ENCODE measurements around the gene VEZF1. TPM values are rescaled to one million over a fixed set of nuclear protein-coding genes. Genes with fewer than 3 reads are reported as not detected.

VEZF1 gene
- total RNA-seq, 2 donors from 2014 or later, result 50.3 to 59.3 TPM

DNA sequence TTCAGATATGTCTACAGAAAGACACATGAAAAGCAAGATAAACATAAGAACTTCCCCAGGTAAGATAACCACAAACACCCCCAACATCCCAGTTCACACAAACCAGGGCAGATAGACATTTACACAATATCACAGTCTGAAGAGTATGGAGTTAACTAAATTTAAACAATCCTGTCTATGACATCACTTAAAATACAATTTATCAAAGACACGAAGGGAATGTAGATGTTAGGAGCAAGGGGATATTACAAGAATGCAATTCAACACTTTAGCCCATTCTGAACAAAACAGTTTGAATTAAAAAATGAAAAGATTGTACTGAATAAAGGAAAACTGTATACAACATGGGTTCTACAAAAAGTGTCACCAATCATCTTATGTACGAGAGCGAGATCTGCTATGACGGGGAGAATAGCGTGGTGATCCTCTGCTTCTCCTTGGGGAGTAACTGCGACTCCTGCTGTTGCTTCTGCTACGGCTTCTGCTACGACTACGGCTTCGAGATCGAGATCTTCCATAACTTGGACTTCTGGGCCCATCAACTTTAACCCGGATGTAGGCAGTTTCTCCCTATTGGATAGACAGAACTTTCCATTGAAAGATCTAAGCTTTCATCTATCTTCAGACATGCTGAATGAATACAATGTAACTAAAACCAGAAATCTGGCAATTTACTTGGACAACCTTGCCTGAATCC, 17.1 kb upstream of the VEZF1 start:
- Histone ChIP-seq H3K27ac (ENCODE audit: low read depth, low read length) (no peak overlapping the region), H3K9me3 (ENCODE audit: control insufficient read depth, low read length) (no peaks in the 10 kb centered on the region), H3K9ac (ENCODE audit: extremely low read depth, low read length, poor library complexity, severe bottlenecking) (peak overlapping the region; percentile 98), H3K4me1 (ENCODE audit: control insufficient read depth, insufficient read depth, low read length) (peaks cover 13% of the 10 kb centered on the region), H3K36me3 (ENCODE audit: control insufficient read depth, insufficient read depth, low read length) (peaks cover 58% of the 10 kb centered on the region), H3K4me3 (ENCODE audit: low read length) (peak overlapping the region; percentile 96), H3K27me3 (ENCODE audit: control insufficient read depth, insufficient read depth, low read length, poor library complexity, severe bottlenecking) (no peaks in the 10 kb centered on the region)
- H3K27ac Mint-ChIP-seq, result peak overlapping the region; percentile 100
- no peak for DNase-seq
- H3K4me3 Mint-ChIP-seq, result peak overlapping the region; percentile 100
- WGBS, 2 experiments (ENCODE audit: insufficient coverage in 1 of 2, insufficient read length in 1 of 2), result 46 to 62% methylated on average over 11 of the region's 12 CpGs
- H3K36me3 Mint-ChIP-seq (ENCODE audit: low read depth), result peaks cover 54% of the 10 kb centered on the region
- peaks cover 40% of the 10 kb centered on the region for H3K4me1 Mint-ChIP-seq
- H3K9me3 Mint-ChIP-seq, result no peaks in the 10 kb centered on the region
- TF ChIP-seq, protein P1, sequence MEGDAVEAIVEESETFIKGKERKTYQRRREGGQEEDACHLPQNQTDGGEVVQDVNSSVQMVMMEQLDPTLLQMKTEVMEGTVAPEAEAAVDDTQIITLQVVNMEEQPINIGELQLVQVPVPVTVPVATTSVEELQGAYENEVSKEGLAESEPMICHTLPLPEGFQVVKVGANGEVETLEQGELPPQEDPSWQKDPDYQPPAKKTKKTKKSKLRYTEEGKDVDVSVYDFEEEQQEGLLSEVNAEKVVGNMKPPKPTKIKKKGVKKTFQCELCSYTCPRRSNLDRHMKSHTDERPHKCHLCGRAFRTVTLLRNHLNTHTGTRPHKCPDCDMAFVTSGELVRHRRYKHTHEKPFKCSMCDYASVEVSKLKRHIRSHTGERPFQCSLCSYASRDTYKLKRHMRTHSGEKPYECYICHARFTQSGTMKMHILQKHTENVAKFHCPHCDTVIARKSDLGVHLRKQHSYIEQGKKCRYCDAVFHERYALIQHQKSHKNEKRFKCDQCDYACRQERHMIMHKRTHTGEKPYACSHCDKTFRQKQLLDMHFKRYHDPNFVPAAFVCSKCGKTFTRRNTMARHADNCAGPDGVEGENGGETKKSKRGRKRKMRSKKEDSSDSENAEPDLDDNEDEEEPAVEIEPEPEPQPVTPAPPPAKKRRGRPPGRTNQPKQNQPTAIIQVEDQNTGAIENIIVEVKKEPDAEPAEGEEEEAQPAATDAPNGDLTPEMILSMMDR (conservative IDR thresholded peaks at IDR 0.05), result no peak
- H3K27me3 Mint-ChIP-seq (ENCODE audit: insufficient read depth), result no peaks in the 10 kb centered on the region

GRCh38 chr17:58004060-58004459, 16.0 kb upstream of the VEZF1 start:
- Mint-ChIP-seq H3K36me3 (ENCODE audit: low read depth) (peaks cover 60% of the 10 kb centered on the region), H3K4me3 (peak overlapping the region; percentile 38), H3K27me3 (ENCODE audit: insufficient read depth) (no peaks in the 10 kb centered on the region), H3K4me1 (peaks cover 43% of the 10 kb centered on the region), H3K27ac (no peak overlapping the region), H3K9me3 (no peaks in the 10 kb centered on the region)
- DNase-seq, result no peak
- no peaks in the 10 kb centered on the region for H3K9me3 ChIP-seq (ENCODE audit: control insufficient read depth, low read length)
- 83 to 99% methylated on average over 3 of the region's 3 CpGs for WGBS, 2 experiments (ENCODE audit: insufficient coverage in 1 of 2, insufficient read length in 1 of 2)
- H3K27me3 ChIP-seq (ENCODE audit: control insufficient read depth, insufficient read depth, low read length, poor library complexity, severe bottlenecking), result no peaks in the 10 kb centered on the region
- peaks cover 69% of the 10 kb centered on the region for H3K36me3 ChIP-seq (ENCODE audit: control insufficient read depth, insufficient read depth, low read length)
- no peak overlapping the region for H3K9ac ChIP-seq (ENCODE audit: extremely low read depth, low read length, poor library complexity, severe bottlenecking)
- TF ChIP-seq, protein P1 (conservative IDR thresholded peaks at IDR 0.05), result no peak
- H3K27ac ChIP-seq (ENCODE audit: low read depth, low read length), result no peak overlapping the region
- H3K4me3 ChIP-seq (ENCODE audit: low read length), result peak overlapping the region; percentile 96
- H3K4me1 ChIP-seq (ENCODE audit: control insufficient read depth, insufficient read depth, low read length), result peaks cover 13% of the 10 kb centered on the region

DNA sequence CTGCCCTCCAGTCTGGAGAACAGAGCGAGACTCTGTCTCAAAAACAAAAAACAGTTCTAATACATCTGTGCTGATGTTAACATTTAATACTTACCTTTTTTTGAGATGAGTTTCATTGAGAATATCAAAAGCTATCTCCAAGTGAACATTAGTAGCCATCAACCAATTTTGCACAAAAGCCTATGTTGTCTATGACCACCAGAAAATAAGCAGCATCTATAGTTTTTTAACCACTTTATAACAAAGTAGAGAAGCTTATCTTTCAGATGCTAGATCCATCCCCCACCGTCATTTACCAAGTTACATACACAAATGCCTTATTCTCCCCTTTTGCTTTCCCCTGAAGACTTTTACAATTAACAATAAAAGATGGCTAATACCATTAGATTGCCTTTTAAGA, 14.9 kb upstream of the VEZF1 start:
- Histone ChIP-seq H3K4me1 (ENCODE audit: control insufficient read depth, insufficient read depth, low read length) (peaks cover 15% of the 10 kb centered on the region), H3K27ac (ENCODE audit: low read depth, low read length) (no peak overlapping the region), H3K4me3 (ENCODE audit: low read length) (peak overlapping the region; percentile 10), H3K27me3 (ENCODE audit: control insufficient read depth, insufficient read depth, low read length, poor library complexity, severe bottlenecking) (no peaks in the 10 kb centered on the region), H3K36me3 (ENCODE audit: control insufficient read depth, insufficient read depth, low read length) (peaks cover 80% of the 10 kb centered on the region), H3K9ac (ENCODE audit: extremely low read depth, low read length, poor library complexity, severe bottlenecking) (no peak overlapping the region), H3K9me3 (ENCODE audit: control insufficient read depth, low read length) (no peaks in the 10 kb centered on the region)
- H3K4me1 Mint-ChIP-seq, result peaks cover 40% of the 10 kb centered on the region
- H3K9me3 Mint-ChIP-seq, result no peaks in the 10 kb centered on the region
- H3K27ac Mint-ChIP-seq, result no peak overlapping the region
- TF ChIP-seq, protein P1 (conservative IDR thresholded peaks at IDR 0.05), result no peak
- peaks cover 64% of the 10 kb centered on the region for H3K36me3 Mint-ChIP-seq (ENCODE audit: low read depth)
- no peaks in the 10 kb centered on the region for H3K27me3 Mint-ChIP-seq (ENCODE audit: insufficient read depth)
- no peak for DNase-seq
- 92 to 97% methylated on average over 1 to 2 of the region's 2 CpGs for WGBS, 2 experiments (ENCODE audit: insufficient coverage in 1 of 2, insufficient read length in 1 of 2)
- peak overlapping the region; percentile 38 for H3K4me3 Mint-ChIP-seq

Measured in endodermal cell (in vitro differentiated cells).